SK-N-SH (cell line): ENCODE data around the gene SEMA3B. TPM values are rescaled to one million over a fixed set of nuclear protein-coding genes. Genes with fewer than 3 reads are reported as not detected.

Source experiments
- CTCF ChIA-PET: fragments of 300-600, 350-600 bp; formaldehyde crosslinking; extraction: SDS; loops from one replicate; lab custom pipeline; 2021; lab: Yijun Ruan, JAX
- POLR2A ChIA-PET: fragments of 350-600 bp; sonication (Branson Sonifier 250); formaldehyde crosslinking; extraction: SDS; loops from one replicate; lab custom pipeline; 2020; ENCODE audit warnings: antibody characterized with exemption, inconsistent platforms; lab: Yijun Ruan, JAX
- DNase-seq: peaks from one replicate; pipeline ENCODE4 v3.0.0; 2012
- H2AFZ ChIP-seq: fragments of 200-600 bp; sonication (generic); 2 replicates; pipeline ENCODE4 v1.8.1; 2016; ENCODE audit warnings: antibody characterized with exemption, mild to moderate bottlenecking, low read depth
- H3F3A ChIP-seq: fragments of 200-600 bp; sonication (generic); replicated peaks from 2 replicates; pipeline ENCODE3; 2016; ENCODE audit warnings: antibody characterized with exemption, mild to moderate bottlenecking; ENCODE audit not compliant: insufficient read depth
- H3K27ac ChIP-seq, 2 experiments: fragments of 200-500 bp in 1 of 2; fragments of 200-600 bp in 1 of 2; sonication (Bioruptor generic) in 1 of 2; sonication (generic), shearing (Covaris generic) in 1 of 2; 2 replicates each; pipeline versions ENCODE4 v1.5.1 to v1.6.1; 2014 to 2016; ENCODE audit warnings: low read depth in 2 of 2, inconsistent platforms in 1 of 2, low read length in 1 of 2, mild to moderate bottlenecking in 1 of 2, mixed read lengths in 1 of 2
- H3K27me3 ChIP-seq: fragments of 200-600 bp; sonication (generic), shearing (Covaris generic); 2 replicates; pipeline ENCODE4 v1.6.1; 2016; ENCODE audit warnings: mixed run types; ENCODE audit not compliant: insufficient read depth
- H3K36me3 ChIP-seq, 2 experiments: fragments of 200-500 bp in 1 of 2; fragments of 200-600 bp in 1 of 2; sonication (Bioruptor generic) in 1 of 2; sonication (generic) in 1 of 2; replicated peaks in 1 of 2; 2 replicates each; pipeline versions ENCODE3 to v1.5.1; 2014 to 2016; ENCODE audit warnings: low read length in 1 of 2, mild to moderate bottlenecking in 1 of 2; ENCODE audit not compliant: insufficient read depth in 2 of 2, control insufficient read depth in 1 of 2
- H3K4me1 ChIP-seq, 2 experiments: fragments of 200-500 bp in 1 of 2; fragments of 200-600 bp in 1 of 2; sonication (Bioruptor generic) in 1 of 2; sonication (generic), shearing (Covaris generic) in 1 of 2; 2 replicates each; pipeline versions ENCODE4 v1.5.1 to v1.6.1; 2014 to 2016; ENCODE audit warnings: low read depth in 1 of 2, low read length in 1 of 2, mixed run types in 1 of 2; ENCODE audit not compliant: insufficient read depth in 2 of 2, control insufficient read depth in 1 of 2
- H3K4me2 ChIP-seq: fragments of 200-600 bp; sonication (generic), shearing (Covaris generic); 2 replicates; pipeline ENCODE4 v1.6.1; 2017; ENCODE audit warnings: mixed run types
- H3K4me3 ChIP-seq, 2 experiments: fragments of 200-500 bp in 1 of 2; fragments of 200-600 bp in 1 of 2; sonication (Bioruptor generic) in 1 of 2; sonication (generic), shearing (Covaris generic) in 1 of 2; 2 replicates each; pipeline versions ENCODE4 v1.5.1 to v1.8.1; 2014 to 2016; ENCODE audit warnings: low read depth in 2 of 2, inconsistent platforms in 1 of 2, low read length in 1 of 2, mild to moderate bottlenecking in 1 of 2, mixed read lengths in 1 of 2, moderate library complexity in 1 of 2
- H3K79me2 ChIP-seq: fragments of 200-600 bp; sonication (generic); 2 replicates; pipeline ENCODE4 v1.8.1; 2017; ENCODE audit warnings: mild to moderate bottlenecking; ENCODE audit not compliant: insufficient read depth
- H3K9ac ChIP-seq: fragments of 200-600 bp; sonication (generic); 2 replicates; pipeline ENCODE4 v1.6.1; 2017; ENCODE audit warnings: mixed run types
- H3K9me2 ChIP-seq: fragments of 200-600 bp; sonication (generic); 2 replicates; pipeline ENCODE4 v1.6.1; 2017; ENCODE audit warnings: mixed run types
- H3K9me3 ChIP-seq: fragments of 200-600 bp; sonication (generic); 2 replicates; pipeline ENCODE4 v1.6.1; 2017; ENCODE audit warnings: mixed run types, mild to moderate bottlenecking, moderate library complexity
- H4K20me1 ChIP-seq: fragments of 200-600 bp; sonication (generic); 2 replicates; pipeline ENCODE4 v1.6.1; 2017; ENCODE audit warnings: mild to moderate bottlenecking, mixed run types; ENCODE audit not compliant: insufficient read depth
- FOSL2 ChIP-seq: IDR thresholded peaks from 2 replicates; pipeline ENCODE4 v1.4.0; 2012; ENCODE audit warnings: low read depth, mild to moderate bottlenecking, moderate library complexity, borderline replicate concordance
- FOXJ3 ChIP-seq: sonication (generic); formaldehyde crosslinking; IDR thresholded peaks from 2 replicates; pipeline ENCODE4 v1.5.1; 2020; ENCODE audit warnings: mild to moderate bottlenecking, missing genetic modification reagents
- FOXM1 ChIP-seq: IDR thresholded peaks from 2 replicates; pipeline ENCODE4 v1.4.0; 2012; ENCODE audit warnings: low read depth, mild to moderate bottlenecking
- GATA2 ChIP-seq: sonication (generic); formaldehyde crosslinking; IDR thresholded peaks from 2 replicates; pipeline ENCODE4 v1.5.0; 2020; ENCODE audit warnings: mild to moderate bottlenecking, missing genetic modification reagents
- MEF2A ChIP-seq: IDR thresholded peaks from 2 replicates; pipeline ENCODE4 v1.4.0; 2012; ENCODE audit warnings: low read depth, borderline replicate concordance
- MXI1 ChIP-seq: IDR thresholded peaks from 2 replicates; pipeline ENCODE4 v1.6.1; 2012; ENCODE audit warnings: mild to moderate bottlenecking, low read depth, low read length, improper control_type of control experiment
- NFIC ChIP-seq: IDR thresholded peaks from 2 replicates; pipeline ENCODE4 v1.4.0; 2012; ENCODE audit warnings: borderline replicate concordance
- POLR2AphosphoS5 ChIP-seq: IDR thresholded peaks from 2 replicates; pipeline ENCODE4 v1.6.1; 2012; ENCODE audit warnings: low read depth, low read length
- RFX5 ChIP-seq: IDR thresholded peaks from 2 replicates; pipeline ENCODE4 v1.6.1; 2012; ENCODE audit warnings: mild to moderate bottlenecking, improper control_type of control experiment, low read length
- RXRA ChIP-seq: IDR thresholded peaks from 2 replicates; pipeline ENCODE4 v1.4.0; 2012; ENCODE audit warnings: low read depth, mild to moderate bottlenecking, borderline replicate concordance
- SIN3A ChIP-seq: IDR thresholded peaks from 2 replicates; pipeline ENCODE4 v1.6.1; 2012; ENCODE audit warnings: low read depth, mild to moderate bottlenecking, low read length, moderate library complexity, borderline replicate concordance
- TAF1 ChIP-seq: IDR thresholded peaks from 2 replicates; pipeline ENCODE4 v1.6.1; 2012; ENCODE audit warnings: low read depth, mild to moderate bottlenecking, low read length, moderate library complexity, borderline replicate concordance
- TCF12 ChIP-seq: IDR thresholded peaks from 2 replicates; pipeline ENCODE4 v1.4.0; 2012
- ZBTB33 ChIP-seq: IDR thresholded peaks from 2 replicates; pipeline ENCODE4 v1.4.0; 2012; ENCODE audit warnings: low read depth, borderline replicate concordance
- WGBS: methylation state at CpG from one replicate; pipeline ENCODE4 v1.1.6; 2017; ENCODE audit warnings: low lambda C conversion rate; 5-methylcytosine and 5-hydroxymethylcytosine counted together
- polyA plus RNA-seq, 3 experiments: library from polyadenylated mRNA; depleted of rRNA; stranded (reverse); fragments of >200 nt; gene quantifications; 2 replicates each; pipeline ENCODE4 v1.2.3, GENCODE V29; 2012
- TF ChIP-seq, protein P1 (sequence below): IDR thresholded peaks from 2 replicates; pipeline ENCODE4 v1.6.1; 2012; ENCODE audit warnings: mild to moderate bottlenecking, low read depth, low read length, moderate library complexity

The SEMA3B gene
- polyA plus RNA-seq, 1 of the 3 experiments (the other 2 are of a cell fraction), result 14.9 TPM

DNA sequence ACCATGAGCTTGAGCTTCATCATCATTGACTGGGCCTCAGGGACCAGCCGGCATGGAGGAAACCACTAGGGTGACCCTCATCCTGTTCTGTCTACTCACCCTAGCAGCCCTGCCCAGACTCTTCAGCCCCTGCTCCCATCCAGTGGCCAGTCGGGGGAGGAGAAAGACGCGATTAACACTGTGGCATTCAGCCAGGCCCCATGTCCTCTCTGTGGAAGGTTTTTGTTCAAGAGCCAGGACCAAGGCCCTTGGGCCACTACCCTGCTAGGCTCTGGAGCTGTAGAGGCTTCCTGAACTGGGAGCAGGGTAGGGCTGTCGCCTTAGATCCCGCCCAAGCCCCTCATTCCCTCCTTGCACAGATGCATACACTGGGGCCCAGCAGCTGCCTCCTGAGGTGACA lies 48.8 kb upstream of the SEMA3B start:
- Histone ChIP-seq H3K36me3 (no peaks in the 10 kb centered on the region), H3K4me1 (no peaks in the 10 kb centered on the region; a peak in 1 of 4 replicates), H3K9me2 (no peaks in the 10 kb centered on the region), H3K27me3 (peaks cover 7% of the 10 kb centered on the region; the same call in 1 of the 2 replicates), H3K4me2 (no peak overlapping the region), H2AFZ (no peak overlapping the region), H3F3A (no peaks in the 10 kb centered on the region), H3K79me2 (no peaks in the 10 kb centered on the region), H3K27ac (no peak overlapping the region), H3K4me3 (no peak overlapping the region), H3K9ac (no peak overlapping the region), H4K20me1 (no peaks in the 10 kb centered on the region), H3K9me3 (no peaks in the 10 kb centered on the region)
- ChIA-PET POLR2A (no interaction called here), CTCF (interaction anchor here (0.7 to 61.6 kb wide), 12 partner anchors 10 to 98 kb away, joined by 3 to 1375 read pairs (median 4); partner anchors contain the start of genes GNAT1 and SLC38A3)
- DNase-seq, result no peak
- 100% methylated on average over 1 of the region's 6 CpGs for WGBS
- TF ChIP-seq TCF12 (no peak), ZBTB33 (no peak), NFIC (no peak), RFX5 (no peak)

DNA sequence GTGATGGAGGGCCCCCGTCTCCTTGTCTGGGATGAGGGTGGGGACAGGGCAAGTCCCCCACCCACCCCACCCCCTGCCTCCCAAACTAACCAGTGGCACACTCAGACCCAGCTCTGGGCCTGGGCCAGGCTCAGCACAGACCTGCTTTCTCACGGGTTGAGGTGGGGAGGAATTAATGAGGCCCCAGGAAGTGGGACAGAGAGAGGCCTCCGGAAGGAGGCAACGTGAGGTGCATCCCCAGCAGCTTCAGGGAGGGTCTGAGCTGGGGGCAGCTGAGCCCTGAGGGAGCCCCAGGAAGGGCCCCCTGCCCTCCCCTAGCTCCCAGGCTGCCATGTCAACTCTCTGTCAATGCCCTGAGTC lies 47.9 kb upstream of the SEMA3B start:
- Histone ChIP-seq H2AFZ (no peak overlapping the region), H3K4me2 (no peak overlapping the region), H3K9ac (no peak overlapping the region), H3K79me2 (no peaks in the 10 kb centered on the region), H3F3A (no peaks in the 10 kb centered on the region), H3K9me2 (no peaks in the 10 kb centered on the region), H3K27me3 (peaks cover 7% of the 10 kb centered on the region; the same call in 1 of the 2 replicates), H3K27ac (no peak overlapping the region), H3K4me1 (no peaks in the 10 kb centered on the region; a peak in 1 of 4 replicates), H4K20me1 (no peaks in the 10 kb centered on the region), H3K9me3 (no peaks in the 10 kb centered on the region), H3K36me3 (no peaks in the 10 kb centered on the region), H3K4me3 (no peak overlapping the region)
- no peak for DNase-seq
- TF ChIP-seq FOSL2, result no peak
- POLR2A ChIA-PET, result interaction anchor here (0.8 kb wide), 1 partner anchor 26 kb away, joined by 3 read pairs; no protein-coding TSS in a partner anchor
- CTCF ChIA-PET, result interaction anchor here (0.9 to 61.6 kb wide), 13 partner anchors 8 to 101 kb away, joined by 3 to 1375 read pairs (median 4); partner anchors contain the start of gene GNAT1
- 79% methylated on average over 3 of the region's 4 CpGs for WGBS

- Histone ChIP-seq H3K79me2 (no peaks in the 10 kb centered on the region), H3K9me3 (no peaks in the 10 kb centered on the region), H3K4me1 (no peaks in the 10 kb centered on the region; a peak in 1 of 4 replicates), H2AFZ (no peak overlapping the region), H3K4me2 (no peak overlapping the region), H4K20me1 (no peaks in the 10 kb centered on the region), H3K9me2 (no peaks in the 10 kb centered on the region), H3K36me3 (no peaks in the 10 kb centered on the region), H3K9ac (no peak overlapping the region), H3K27me3 (peaks cover 7% of the 10 kb centered on the region; the same call in 1 of the 2 replicates), H3K27ac (no peak overlapping the region), H3K4me3 (no peak overlapping the region), H3F3A (no peaks in the 10 kb centered on the region)
- 77% methylated on average over 8 of the region's 12 CpGs for WGBS
- POLR2A ChIA-PET, result interaction anchor here (0.8 kb wide), 1 partner anchor 27 kb away, joined by 3 read pairs; no protein-coding TSS in a partner anchor
- no peak for TF ChIP-seq FOXJ3
- no peak for TF ChIP-seq MEF2A
- no peak for TF ChIP-seq FOXM1
- TF ChIP-seq SIN3A, result no peak
- TF ChIP-seq POLR2AphosphoS5, result no peak
- TF ChIP-seq TAF1, result no peak
- no peak for TF ChIP-seq RXRA
- no peak for TF ChIP-seq MXI1
- no peak for TF ChIP-seq NFIC
- no peak for TF ChIP-seq GATA2 (CRISPR knock-in tag)
- TF ChIP-seq, protein P1, sequence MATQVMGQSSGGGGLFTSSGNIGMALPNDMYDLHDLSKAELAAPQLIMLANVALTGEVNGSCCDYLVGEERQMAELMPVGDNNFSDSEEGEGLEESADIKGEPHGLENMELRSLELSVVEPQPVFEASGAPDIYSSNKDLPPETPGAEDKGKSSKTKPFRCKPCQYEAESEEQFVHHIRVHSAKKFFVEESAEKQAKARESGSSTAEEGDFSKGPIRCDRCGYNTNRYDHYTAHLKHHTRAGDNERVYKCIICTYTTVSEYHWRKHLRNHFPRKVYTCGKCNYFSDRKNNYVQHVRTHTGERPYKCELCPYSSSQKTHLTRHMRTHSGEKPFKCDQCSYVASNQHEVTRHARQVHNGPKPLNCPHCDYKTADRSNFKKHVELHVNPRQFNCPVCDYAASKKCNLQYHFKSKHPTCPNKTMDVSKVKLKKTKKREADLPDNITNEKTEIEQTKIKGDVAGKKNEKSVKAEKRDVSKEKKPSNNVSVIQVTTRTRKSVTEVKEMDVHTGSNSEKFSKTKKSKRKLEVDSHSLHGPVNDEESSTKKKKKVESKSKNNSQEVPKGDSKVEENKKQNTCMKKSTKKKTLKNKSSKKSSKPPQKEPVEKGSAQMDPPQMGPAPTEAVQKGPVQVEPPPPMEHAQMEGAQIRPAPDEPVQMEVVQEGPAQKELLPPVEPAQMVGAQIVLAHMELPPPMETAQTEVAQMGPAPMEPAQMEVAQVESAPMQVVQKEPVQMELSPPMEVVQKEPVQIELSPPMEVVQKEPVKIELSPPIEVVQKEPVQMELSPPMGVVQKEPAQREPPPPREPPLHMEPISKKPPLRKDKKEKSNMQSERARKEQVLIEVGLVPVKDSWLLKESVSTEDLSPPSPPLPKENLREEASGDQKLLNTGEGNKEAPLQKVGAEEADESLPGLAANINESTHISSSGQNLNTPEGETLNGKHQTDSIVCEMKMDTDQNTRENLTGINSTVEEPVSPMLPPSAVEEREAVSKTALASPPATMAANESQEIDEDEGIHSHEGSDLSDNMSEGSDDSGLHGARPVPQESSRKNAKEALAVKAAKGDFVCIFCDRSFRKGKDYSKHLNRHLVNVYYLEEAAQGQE, result no peak
- DNase-seq, result no peak
- CTCF ChIA-PET, result interaction anchor here (0.8 to 61.6 kb wide), 13 partner anchors 9 to 102 kb away, joined by 3 to 1375 read pairs (median 5); partner anchors contain the start of gene GNAT1
Measured at GRCh38 chr3:50221411-50222168, 47.4 kb upstream of the SEMA3B start.
